GM18858 (cell line): ENCODE measurements around the gene CDIP1.
A peak's percentile ranks its signal among the peaks of the same experiment; 100 is the strongest.
"Not testable (repeated sequence)": the region's sequence is repeated elsewhere in the genome, so short reads cannot be mapped to it uniquely, and the experiment has no call there.

Experiments
- ATAC-seq: cut with Tn5 transposase; IDR thresholded peaks from one replicate; pipeline ENCODE4 v1.9.1; 2021; ENCODE audit not compliant: unreplicated experiment

The CDIP1 gene

GRCh38 chr16:4538350-4539235, at the start of gene CDIP1:
Gene CDIP1, minus strand, starts transcription at chr16:4538773. Its CDS starts 24,643 bp downstream, at chr16:4514130.
- ATAC-seq, result peak; percentile 50

- ATAC-seq, result no peak
Observed at GRCh38 chr16:4586291-4586690, 47.7 kb upstream of the CDIP1 start.

GRCh38 chr16:4583906-4584305, 45.3 kb upstream of the CDIP1 start:
- ATAC-seq, result no peak

DNA sequence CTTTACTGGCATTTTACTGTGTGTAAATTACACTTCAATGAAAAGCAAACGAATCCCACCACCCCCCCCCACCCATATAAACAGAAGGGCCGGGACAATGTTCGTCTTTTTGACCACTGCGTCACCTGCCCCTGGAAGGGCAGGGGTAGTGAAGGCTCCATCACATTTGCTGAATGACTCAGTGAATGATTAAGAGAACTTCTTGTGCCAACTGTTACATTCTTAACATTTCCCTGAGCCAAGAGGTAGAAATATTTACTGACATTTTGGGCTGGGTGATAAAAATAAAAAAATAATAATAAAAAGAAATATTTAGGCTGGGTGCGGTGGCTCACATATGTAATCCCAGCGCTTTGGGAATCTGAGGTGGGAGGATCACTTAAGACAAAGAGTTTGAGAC, 41.7 kb upstream of the CDIP1 start:
- ATAC-seq, result no peak

- no peak for ATAC-seq
Observed at GRCh38 chr16:4578961-4579530, 40.5 kb upstream of the CDIP1 start.

- ATAC-seq, result no peak
Observed at GRCh38 chr16:4576008-4576407, 37.4 kb upstream of the CDIP1 start.

DNA sequence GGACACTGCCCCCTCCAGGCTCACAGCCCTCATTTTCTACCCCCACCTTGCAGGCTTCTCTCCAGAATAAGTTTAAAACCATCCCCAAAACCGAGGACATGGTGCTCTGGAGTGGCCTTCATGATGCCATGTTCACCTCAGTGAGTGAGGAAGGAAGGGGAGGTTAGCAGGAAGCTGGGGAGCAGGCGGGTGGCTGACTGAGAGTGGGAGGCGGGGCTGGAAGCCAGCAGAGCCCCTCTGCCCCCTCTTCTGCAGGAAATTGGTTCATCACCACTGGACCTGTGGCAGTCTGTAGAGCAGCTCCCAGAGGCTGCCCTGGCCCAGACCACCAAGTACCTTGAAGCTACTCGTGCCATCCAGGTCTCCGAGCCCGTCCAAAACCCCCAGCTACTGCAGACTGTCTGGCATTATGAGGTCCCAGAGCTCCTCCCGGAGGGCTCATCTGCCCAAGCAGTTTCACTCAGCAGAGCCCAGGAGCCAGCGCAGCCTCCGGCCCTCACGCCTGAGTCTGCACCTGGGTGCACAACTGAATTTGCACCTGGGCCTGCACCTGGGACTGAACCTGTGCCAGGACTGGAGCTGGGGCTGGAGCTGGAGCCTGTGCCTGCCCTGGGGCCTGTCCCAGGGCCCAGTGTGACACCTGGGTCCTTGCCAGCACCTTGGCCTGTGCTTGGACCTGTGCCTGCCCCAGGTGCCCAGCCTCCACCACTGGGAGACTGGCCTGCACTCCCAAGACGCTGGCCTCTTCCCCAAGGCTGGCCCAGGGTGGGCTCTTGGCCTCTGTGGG, 36.5 kb upstream of the CDIP1 start:
- ATAC-seq, result no peak

- not testable (repeated sequence) for ATAC-seq
Observed at GRCh38 chr16:4573926-4574325, 35.4 kb upstream of the CDIP1 start.

GRCh38 chr16:4572715-4573114, 34.1 kb upstream of the CDIP1 start:
- no peak for ATAC-seq

GRCh38 chr16:4570688-4571321, 32.2 kb upstream of the CDIP1 start:
- ATAC-seq, result no peak

- no peak for ATAC-seq
Observed at GRCh38 chr16:4570086-4570485, 31.5 kb upstream of the CDIP1 start.

- no peak for ATAC-seq
Observed at GRCh38 chr16:4566144-4566543, 27.6 kb upstream of the CDIP1 start.

GRCh38 chr16:4564661-4565267, 26.2 kb upstream of the CDIP1 start:
- ATAC-seq, result no peak

- ATAC-seq, result no peak
Observed at GRCh38 chr16:4561596-4561995, 23.0 kb upstream of the CDIP1 start.

DNA sequence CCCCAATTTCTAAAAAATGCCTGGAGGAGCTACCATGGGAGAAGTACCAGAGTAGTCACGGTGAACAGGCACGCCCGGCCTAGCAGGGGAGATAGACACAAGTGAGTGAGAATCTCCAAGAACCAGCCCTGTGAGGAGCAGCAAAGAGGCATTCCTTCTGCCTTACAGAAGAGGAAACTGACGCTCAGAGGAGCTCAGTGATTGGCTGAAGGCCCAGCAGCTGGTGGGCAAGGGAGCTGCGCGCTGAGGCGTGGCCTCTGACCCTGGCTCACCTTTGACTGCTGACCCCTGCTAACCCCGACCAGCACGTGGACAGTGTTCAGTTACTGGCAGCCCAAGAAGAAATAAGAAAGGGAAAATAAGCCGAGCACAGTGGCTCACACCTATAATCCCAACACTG, 19.4 kb upstream of the CDIP1 start:
- ATAC-seq, result no peak

- no peak for ATAC-seq
Observed at GRCh38 chr16:4556580-4556979, 18.0 kb upstream of the CDIP1 start.

DNA sequence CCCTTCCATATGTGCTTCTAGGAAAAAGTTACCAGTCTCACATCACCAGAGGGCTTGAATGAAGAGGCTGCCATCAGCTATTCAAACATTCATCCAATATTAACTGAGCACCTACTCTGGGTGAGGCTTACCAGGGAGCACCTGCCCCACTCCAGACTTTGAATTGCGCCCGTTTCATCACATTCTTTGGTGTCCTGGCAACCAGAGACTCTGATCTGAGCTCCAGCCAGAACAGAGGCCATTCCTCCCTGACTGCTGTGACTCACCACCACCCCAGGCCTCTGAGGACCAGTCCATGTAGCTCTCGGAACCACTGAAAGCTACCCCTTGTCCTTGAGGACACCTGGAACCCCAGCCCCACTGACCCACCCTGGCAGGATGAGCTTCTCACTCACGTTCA, 17.5 kb upstream of the CDIP1 start, which contains the start of gene C16orf96:
Gene C16orf96, plus strand, starts transcription at position 229 of the 400 bp plus-strand sequence. Its CDS starts 150 bp downstream, at position 379.
- no peak for ATAC-seq

DNA sequence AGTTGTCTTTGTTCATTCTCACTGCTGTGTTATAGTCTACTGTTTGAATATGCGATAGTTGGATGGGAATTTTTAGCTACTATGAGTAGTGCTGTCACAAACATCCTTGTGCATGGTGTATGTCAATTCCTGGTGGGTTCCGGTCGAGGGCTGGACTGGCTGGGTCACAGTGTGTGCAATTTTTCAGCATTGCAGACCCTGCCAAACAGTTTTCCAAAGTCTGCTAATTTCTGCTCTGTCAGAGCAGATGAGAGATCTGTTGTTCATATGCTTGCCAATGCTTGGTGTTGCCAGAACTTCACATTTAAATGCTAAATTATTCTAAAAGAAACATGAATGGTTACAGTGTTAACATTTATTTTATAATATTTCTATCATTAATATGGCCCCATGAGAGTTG, 14.0 kb upstream of the CDIP1 start:
- ATAC-seq, result no peak

DNA sequence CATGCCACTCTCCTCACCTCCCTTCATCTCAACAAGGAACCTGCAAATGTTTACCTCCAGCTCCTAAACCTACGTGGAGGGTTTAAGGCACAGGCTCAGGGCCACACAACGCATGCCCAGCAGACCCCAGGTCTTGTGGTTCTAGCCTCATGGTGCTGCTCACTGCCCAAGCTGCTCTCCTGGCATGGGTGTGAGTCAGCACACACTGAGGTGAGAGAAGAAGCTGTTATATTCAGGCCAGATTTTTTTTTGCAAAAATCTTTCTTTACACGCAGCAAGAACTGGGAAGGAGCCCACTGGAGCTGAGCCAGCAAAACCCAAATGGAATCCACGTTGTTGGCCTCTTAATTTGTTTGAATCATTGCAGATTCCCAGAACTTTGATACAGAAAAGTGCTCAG, 12.0 kb upstream of the CDIP1 start:
- no peak for ATAC-seq

DNA sequence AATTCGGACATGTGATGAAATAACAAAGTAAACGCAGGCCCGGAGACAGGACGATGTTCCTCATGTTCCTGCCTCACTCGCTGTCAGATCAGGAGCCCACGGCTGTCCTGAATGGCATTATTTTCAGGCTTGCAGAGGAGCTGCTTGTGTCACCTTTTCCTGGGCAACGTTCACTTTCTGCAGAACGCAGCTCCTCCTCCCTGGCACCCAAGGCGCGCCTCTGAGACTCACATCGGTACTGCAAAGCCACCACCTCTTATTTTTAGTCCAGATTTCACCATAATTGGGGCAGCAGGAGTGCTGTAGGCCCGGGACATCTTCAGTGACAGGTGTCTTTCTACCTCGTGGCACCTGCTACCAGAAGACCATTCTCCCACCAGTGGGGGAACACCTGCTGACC, 9.6 kb upstream of the CDIP1 start:
- ATAC-seq, result no peak

DNA sequence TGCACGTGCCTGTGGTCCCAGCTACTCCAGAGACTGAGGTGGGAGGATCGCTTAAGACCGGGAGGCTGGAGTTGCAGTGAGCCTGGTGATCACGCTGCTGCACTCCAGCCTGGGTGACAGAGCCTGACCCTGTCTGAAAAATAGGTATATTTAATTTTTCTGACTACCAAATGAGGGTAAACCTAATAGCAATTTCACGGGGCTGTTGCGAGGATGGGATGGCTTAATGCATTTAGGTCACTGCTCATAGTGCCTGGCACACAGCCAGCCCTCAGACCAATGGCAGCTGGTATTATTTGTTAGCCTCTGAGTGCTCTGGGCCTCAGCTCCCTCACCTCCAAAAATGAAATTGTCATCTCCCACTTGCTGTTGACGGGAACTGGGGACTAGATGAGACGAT, 5.9 kb upstream of the CDIP1 start:
- no peak for ATAC-seq
